ENCODE data around the gene KLHL36.
"Not testable (repeated sequence)": the region's sequence is repeated elsewhere in the genome, so short reads cannot be mapped to it uniquely, and the experiment has no call there.

Gene KLHL36

DNA sequence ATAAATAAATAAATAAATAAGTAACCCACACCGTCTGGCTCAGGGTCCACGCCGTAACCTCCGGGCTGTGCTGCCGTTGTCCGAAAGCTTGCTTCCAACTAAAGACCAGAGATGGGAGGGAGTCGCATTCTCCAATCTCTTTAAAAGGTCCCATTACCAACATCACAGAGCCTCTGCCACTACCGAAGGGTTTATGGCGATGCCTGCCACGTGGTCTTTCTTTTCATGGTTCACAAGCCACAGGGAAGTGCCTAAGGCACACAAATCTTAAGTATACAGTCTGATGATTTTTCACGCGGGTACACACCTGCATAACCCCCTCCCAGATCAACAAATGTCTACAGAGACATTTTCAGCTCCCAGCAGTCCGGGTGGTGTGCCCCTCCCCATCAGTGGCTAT lies 31.8 kb upstream of the KLHL36 start:
- DNase-seq (ENCODE audit: low read depth in 2 of 2) = no peak

DNA sequence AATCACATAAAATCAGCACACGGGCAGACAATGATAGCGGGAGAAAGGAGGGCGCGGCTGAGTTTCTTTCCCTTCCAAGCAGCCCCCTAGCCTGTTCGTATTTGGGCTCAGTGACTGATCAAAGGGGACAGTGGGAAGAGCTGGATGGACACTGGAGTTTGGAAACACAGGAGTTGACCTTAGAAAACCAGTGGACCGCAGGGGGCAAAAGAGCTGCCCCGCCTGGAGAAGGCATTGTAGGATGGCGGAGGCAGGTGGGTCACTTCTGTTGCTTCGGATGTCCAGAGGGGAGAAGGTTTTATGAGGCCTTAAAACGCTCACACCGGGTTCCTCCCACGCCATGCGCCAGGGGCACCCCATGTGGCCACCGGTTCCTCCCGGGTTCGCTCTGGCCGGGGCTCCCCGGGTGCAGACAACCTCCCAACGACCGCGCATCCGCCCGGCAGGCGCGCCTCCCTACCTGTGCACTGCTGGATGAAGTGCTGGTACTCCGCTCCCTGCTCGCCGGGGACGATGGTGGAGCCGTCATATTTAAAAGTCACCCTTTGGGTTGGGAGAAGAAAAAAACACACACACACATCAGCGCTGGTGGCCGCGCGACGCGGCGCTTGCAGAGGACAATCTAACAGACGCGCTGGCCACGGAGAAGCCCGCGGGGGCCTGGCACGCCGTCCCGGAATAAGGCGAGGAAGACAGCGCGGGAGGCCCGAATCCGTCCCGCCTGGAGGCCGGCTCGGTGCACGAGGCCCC lies 31.1 kb upstream of the KLHL36 start:
- DNase-seq (ENCODE audit: low read depth in 2 of 2) = peak in 1 of 2 donors; percentile 40

DNA sequence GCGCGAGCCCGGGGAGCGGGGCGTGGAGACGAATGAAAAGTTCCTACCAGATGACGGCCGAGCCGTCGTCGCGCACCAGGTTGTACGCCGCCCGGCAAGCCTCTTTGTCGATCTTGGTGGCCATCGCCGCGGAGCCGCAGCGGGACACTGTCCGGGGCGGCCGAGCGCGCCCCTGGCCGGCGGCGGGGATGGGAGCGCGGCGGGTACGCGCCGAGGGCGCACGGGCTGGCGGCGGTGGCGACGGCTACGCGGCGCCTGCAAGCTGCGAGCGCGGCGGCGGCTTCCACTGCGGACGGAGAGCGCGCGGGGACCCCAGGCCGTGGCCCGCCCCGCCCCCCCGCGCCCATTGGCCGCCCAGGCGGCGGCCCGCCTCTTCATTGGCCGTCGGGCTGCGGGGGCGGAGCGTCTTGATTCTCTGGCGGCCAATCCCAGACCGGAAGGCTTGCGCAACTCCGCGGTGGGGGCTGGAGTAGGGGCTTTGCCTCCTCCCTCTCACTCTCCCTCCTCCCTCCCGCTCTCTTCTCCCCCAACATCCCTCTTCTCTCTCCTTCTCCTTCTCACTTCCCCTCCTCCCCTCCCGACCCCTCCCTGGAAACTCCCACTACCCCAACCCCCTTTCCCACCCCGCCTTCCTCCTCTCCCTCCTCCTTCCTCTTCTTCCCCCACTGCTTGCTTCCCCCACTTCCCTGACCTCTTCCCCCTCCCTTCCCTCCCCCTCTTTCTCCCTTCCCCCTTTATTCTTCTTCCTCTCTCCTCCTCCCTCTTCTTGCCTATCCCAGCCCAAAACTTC lies 30.3 kb upstream of the KLHL36 start, which contains the start of gene COTL1:
COTL1 (minus strand) TSS at position 288 of the 790 bp plus-strand sequence; CDS start at position 124, 164 bp downstream.
- DNase-seq (ENCODE audit: low read depth in 2 of 2) = peak; percentile 95 to 97

DNA sequence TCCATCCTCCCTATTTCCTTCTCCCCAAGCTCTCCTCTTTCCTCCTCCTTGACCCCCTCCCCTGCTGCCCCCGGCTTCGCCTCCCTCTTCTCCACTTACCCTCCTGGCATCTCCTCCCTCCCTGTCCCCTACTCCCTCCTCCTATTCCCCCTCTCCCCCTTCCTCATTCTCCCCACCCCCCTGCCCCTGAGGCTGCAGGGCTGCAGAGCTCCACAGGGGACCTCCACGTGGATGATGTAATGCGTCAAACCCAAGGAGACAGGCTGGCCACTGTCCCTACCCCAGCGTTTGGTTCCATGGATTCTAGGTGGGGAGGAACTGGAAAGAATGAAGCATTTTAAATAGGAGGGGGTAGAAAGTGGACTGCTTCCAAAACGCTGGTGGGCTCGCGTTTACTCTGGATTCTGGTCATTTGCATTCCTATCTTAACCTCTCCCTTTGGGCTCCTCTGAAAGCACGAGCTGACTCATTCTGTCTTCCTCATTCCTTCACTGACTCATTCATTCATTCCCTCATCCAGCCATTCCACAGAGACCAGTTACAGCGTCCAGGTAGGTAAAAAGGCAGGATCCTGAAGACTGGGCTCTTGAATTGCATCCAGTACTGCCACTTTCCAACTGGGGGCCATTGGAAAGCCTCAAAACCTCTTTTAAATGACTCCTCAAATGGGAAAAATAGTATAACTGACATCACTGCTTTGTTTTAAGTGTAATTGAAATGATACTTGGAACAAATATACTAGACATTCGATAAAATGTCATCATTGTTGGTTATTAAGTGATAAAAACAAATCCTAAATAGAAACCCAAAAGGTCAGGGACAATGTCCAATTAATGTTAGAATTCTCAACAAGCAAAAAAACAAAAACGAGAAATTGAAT lies 29.5 kb upstream of the KLHL36 start:
- DNase-seq (ENCODE audit: low read depth in 2 of 2) = no peak

- DNase-seq (ENCODE audit: low read depth in 2 of 2) = not testable (repeated sequence)
Observed at GRCh38 chr16:84620913-84621312, 27.4 kb upstream of the KLHL36 start.

DNA sequence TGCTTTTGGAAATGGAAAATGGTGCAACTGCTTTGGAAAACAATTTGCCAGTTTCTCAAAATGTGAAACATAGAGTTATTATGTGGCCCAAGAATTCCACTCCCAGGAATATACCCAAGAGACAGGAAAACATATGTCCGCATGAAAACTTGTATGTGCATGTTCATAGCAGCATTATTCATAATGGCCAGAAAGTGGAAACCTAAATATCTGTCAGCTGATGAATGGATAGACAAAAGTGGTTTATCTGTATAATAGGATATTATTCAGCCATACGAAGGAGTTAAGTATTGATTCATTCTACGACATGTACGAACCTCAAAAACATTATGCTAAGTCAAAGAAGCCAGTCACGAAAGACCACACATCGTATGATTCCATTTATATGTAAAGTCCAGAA lies 22.8 kb upstream of the KLHL36 start:
- no peak for DNase-seq (ENCODE audit: low read depth in 2 of 2)

DNA sequence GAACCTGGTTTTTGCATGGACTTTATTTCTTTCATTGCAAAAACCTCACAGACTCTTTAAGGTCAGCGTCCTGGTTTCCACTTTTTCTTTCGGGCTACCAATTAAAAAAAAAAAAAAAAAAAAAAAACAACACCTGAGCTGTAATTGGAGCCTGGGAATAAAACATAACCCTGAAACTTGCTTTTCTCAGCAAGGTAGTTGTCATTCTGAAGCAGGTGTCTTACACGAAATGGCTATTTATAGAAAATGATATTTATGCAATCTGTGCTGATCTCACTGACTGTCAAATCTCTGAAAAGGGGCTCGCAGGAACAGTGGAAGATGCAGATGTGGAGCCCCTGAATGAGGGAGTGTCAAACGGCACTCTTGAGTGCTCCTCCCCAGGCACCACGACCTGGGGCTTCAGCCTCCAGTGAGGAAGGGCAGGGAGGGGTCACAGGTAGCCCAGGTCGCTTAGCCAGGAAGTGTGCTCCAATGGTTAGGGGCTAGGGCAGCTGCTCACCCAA lies 20.0 kb upstream of the KLHL36 start:
- no peak for DNase-seq (ENCODE audit: low read depth in 2 of 2)

- no peak for DNase-seq (ENCODE audit: low read depth in 2 of 2)
Observed at GRCh38 chr16:84629580-84629979, 18.7 kb upstream of the KLHL36 start.

DNA sequence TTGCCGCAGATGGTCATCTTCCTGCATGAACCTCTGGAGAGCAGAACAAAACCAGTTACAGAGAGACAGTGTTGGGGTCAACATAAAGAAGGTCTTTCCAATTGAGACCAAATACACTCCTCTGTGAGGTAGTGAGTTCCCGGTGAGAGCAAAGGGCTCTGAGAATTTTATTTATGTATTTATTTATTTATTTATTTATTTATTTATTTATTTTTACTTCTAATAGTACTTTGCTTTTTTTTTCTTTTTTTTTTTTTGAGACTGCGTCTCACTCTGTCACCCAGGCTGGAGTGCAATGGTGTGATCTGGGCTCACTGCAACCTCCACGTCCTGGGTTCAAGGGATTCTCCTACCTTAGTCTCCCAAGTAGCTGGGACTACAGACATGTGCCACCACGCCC lies 18.3 kb upstream of the KLHL36 start:
- no peak for DNase-seq (ENCODE audit: low read depth in 2 of 2)

DNA sequence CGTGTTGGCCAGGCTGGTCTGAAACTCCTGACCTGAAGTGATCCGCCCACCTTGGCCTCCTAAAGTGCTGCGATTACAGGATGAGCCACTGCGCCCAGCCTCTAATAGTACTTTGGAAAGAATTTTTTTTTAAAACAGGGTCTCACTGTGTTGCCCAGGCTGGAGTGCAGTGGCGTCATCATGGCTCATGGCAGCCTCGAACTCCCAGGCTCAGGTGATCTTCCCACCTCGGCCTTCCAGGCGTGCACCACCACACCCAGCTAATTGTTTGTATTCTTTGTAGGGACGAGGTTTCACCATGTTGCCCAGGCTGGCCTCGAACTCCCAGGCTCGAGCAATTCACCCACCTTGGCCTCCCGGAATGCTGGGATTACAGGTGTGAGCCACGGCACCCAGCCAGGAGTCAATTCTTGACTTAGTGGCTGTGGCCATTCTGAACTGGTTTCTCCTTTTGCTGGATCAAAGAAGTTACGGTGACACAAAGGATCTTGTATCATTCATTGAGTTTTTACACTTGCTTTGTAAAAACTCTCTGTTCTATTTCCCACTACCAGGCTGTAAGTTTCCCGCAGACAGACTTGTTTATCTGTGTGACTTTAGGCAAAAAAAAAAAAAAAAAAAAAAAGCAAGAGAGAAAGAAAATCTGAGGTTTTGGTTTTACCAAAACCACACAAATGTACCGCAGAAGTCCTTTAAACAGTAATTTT lies 17.7 kb upstream of the KLHL36 start:
- DNase-seq (ENCODE audit: low read depth in 2 of 2) = no peak

GRCh38 chr16:84631153-84631466 lies 17.2 kb upstream of the KLHL36 start:
- no peak for DNase-seq (ENCODE audit: low read depth in 2 of 2)

- DNase-seq (ENCODE audit: low read depth in 2 of 2) = no peak
Observed at GRCh38 chr16:84631886-84632285, 16.4 kb upstream of the KLHL36 start.

DNA sequence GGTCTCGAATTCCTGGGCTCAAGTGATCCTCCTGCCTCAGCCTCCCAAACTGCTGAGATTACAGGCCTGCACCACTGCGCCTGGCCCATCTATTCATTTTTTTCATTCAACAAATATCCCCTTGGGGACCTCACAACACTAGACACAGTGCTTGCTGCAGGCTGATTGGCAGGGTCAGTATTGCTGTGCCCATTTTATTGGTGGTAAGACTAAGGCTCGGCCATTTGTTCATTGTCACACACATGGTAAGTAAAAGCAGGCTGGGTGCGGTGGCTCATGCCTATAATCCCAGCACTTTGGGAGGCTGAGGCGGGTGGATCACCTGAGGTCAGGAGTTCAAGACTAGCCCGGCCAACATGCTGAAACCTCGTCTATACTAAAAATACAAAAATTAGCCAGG lies 15.4 kb upstream of the KLHL36 start:
- DNase-seq (ENCODE audit: low read depth in 2 of 2) = not testable (repeated sequence)

GRCh38 chr16:84633622-84634021 lies 14.7 kb upstream of the KLHL36 start:
- DNase-seq (ENCODE audit: low read depth in 2 of 2) = no peak

DNA sequence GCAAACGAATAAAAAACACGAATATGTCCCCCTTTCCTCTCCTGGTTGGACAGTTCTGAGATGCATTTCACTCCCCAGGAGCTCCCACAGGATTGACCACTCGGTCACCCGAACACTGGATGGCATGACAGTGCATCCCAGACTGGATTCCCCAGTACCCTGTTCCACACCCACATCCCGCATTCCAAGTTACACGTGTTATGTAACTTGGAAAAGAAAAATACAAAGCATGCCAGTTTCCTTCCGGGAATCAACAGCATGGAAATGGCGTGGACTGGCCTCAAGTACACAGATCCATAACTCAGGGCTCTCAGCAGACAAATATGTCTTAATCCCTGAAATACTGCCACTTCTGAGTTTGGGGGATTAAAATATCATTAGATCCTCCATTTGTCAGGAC lies 12.6 kb upstream of the KLHL36 start:
- DNase-seq (ENCODE audit: low read depth in 2 of 2) = no peak

DNA sequence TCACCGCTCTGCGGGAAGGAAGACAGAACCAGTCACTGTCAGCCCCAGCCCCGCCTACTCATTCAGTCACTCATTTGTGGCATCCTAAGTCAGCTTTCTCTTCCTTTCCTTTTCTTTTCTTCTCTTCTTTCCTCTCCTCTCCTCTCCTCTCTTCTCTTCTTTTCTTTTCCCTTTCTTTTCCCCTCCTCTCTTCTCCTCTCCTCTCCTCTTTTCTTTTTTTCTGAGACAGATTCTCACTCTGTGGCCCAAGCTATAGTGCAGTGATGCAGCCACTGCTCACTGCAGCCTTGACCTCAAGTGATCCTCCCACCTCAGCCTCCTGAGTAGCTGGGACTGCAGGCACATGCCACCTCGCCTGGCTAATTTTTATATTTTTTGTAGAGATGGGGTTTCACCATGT lies 10.6 kb upstream of the KLHL36 start:
- no peak for DNase-seq (ENCODE audit: low read depth in 2 of 2)

DNA sequence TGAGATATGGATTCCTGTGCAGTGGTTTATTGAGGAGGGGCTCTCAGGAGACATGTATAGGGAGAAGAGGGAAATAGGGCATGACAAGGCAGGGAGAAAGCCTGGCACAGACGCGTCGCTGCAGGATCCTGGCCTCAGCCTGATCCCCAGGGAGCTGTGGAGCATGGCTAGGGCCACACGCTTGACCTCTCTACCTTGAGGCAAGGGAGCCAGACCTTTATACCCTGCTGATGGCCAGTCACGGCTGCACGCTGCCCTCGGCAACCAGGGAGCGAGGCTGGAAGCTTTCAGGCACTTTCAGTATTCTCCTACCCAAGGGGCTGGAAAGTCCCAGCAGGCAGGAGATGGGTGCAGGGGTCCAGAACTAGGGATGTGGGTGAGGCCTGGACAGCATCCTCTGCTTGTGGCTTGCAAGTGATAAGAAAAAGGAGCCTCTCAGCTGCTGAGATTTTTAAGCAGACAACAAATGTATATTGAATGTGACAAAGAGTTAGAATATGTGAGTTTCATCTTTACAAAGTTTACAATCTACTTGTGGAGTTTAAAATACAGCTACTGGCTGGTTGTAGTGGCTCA lies 10.0 kb upstream of the KLHL36 start:
- no peak for DNase-seq (ENCODE audit: low read depth in 2 of 2)

GRCh38 chr16:84640145-84640544 lies 8.2 kb upstream of the KLHL36 start:
- DNase-seq (ENCODE audit: low read depth in 2 of 2) = no peak

DNA sequence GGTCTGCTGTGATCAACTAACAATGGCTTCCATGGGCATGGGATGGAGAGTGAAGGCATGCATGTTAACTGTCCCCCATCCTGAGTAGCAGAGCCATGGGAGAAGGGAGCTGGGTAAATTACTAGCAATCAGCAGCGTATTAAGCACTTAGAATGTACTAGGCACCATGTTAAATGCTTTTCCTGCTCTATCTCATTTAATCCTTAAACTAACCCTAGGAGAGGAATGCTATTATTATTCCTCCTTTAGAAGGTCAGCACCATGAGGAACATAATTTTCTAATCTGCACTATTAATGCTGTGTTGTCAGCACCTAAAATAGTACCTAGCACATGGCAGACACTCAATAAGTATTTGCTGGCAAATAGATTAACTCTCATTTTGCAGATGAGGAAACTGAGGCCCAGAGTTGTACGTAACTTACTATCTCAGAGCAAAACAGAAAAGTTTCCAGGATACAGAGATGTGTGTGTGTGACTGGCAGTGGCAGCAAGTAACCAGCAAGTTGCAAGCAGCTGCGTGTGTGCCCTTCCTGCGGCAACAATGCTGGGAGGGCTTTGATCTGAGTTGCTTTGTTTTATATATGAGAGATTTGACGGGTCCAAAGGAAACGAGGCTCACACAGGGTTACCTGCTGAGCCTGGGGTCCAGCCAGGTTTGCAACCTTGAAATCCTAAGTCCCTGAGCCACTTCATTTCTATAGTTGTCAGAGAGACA lies 6.5 kb upstream of the KLHL36 start:
- DNase-seq (ENCODE audit: low read depth in 2 of 2) = no peak

GRCh38 chr16:84643180-84643583 lies 5.1 kb upstream of the KLHL36 start:
- DNase-seq (ENCODE audit: low read depth in 2 of 2) = no peak

Data from activated CD4-positive, alpha-beta T cell treated with anti-CD3 and anti-CD28 coated beads for 24 hours (primary cell).